Activated CD8-positive, alpha-beta memory T cell treated with anti-CD3 and anti-CD28 coated beads, Interleukin-2, amount 50 U/mL, for 48 hours (primary cell): ENCODE results near the gene ABHD3.
"Not testable (repeated sequence)": the region's sequence is repeated elsewhere in the genome, so short reads cannot be mapped to it uniquely, and the experiment has no call there.

Experiments
- DNase-seq: peaks from one replicate; pipeline ENCODE4 v3.0.0-alpha.2; 2020

Gene ABHD3

GRCh38 chr18:21704603-21705364 lies at the start of gene ABHD3:
Gene ABHD3, minus strand, starts transcription at chr18:21704774. Its CDS starts 109 bp downstream, at chr18:21704665.
- peak; percentile 93 for DNase-seq

- no peak for DNase-seq
Observed at GRCh38 chr18:21747764-21748693, 43.5 kb upstream of the ABHD3 start.

GRCh38 chr18:21747268-21747667 lies 42.7 kb upstream of the ABHD3 start:
- no peak for DNase-seq

- DNase-seq, result no peak
Observed at GRCh38 chr18:21745231-21745630, 40.7 kb upstream of the ABHD3 start.

GRCh38 chr18:21743166-21743832 lies 38.7 kb upstream of the ABHD3 start:
- no peak for DNase-seq

GRCh38 chr18:21742315-21742687 lies 37.7 kb upstream of the ABHD3 start:
- DNase-seq, result no peak

- peak; percentile 66 for DNase-seq
Observed at GRCh38 chr18:21741562-21742314, 37.2 kb upstream of the ABHD3 start.

- no peak for DNase-seq
Observed at GRCh38 chr18:21741312-21741561, 36.7 kb upstream of the ABHD3 start.

GRCh38 chr18:21740538-21741311 lies 36.2 kb upstream of the ABHD3 start, which contains the start of gene MIB1:
Gene MIB1, plus strand, starts transcription at chr18:21740792. Its CDS starts 792 bp downstream, at chr18:21741584.
- DNase-seq, result peak; percentile 99

GRCh38 chr18:21739604-21740537 lies 35.3 kb upstream of the ABHD3 start:
- no peak for DNase-seq

- not testable (repeated sequence) for DNase-seq
Observed at GRCh38 chr18:21736926-21737325, 32.4 kb upstream of the ABHD3 start.

- DNase-seq, result no peak
Observed at GRCh38 chr18:21735452-21736015, 31.0 kb upstream of the ABHD3 start.

GRCh38 chr18:21733011-21733410 lies 28.4 kb upstream of the ABHD3 start:
- no peak for DNase-seq

GRCh38 chr18:21727702-21728101 lies 23.1 kb upstream of the ABHD3 start:
- DNase-seq, result no peak

- DNase-seq, result no peak
Observed at GRCh38 chr18:21725201-21725600, 20.6 kb upstream of the ABHD3 start.

- DNase-seq, result no peak
Observed at GRCh38 chr18:21722687-21723086, 18.1 kb upstream of the ABHD3 start.

- DNase-seq, result no peak
Observed at GRCh38 chr18:21714474-21714873, 9.9 kb upstream of the ABHD3 start.

- DNase-seq, result not testable (repeated sequence)
Observed at GRCh38 chr18:21707130-21707529, 2.6 kb upstream of the ABHD3 start.

- DNase-seq, result no peak
Observed at GRCh38 chr18:21706386-21706865, 1.9 kb upstream of the ABHD3 start.

GRCh38 chr18:21703241-21703820 lies 1.2 kb downstream of the ABHD3 start:
- DNase-seq, result no peak
